ENCODE results near the gene EYS.

DNA sequence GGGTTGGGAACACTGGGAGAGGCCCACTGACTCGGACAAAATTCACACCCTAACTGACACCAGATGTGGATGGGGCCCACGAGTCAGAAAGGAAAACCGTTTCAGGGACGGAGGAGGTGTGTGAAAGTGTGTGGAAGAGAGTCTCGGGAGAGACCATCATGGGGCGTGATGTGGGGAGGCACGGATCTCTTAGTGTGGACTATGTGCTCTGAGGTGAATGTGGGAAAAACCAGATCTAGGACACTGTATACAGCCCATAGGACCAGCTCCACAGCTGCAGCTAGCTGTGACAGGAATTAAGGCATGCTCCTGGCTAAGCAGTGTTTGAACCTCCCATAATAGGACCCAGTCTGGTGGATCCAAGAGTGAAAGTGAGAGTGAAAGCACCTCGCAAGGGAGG lies 1380.1 kb downstream of the EYS start:
- TF ChIP-seq, protein P1, sequence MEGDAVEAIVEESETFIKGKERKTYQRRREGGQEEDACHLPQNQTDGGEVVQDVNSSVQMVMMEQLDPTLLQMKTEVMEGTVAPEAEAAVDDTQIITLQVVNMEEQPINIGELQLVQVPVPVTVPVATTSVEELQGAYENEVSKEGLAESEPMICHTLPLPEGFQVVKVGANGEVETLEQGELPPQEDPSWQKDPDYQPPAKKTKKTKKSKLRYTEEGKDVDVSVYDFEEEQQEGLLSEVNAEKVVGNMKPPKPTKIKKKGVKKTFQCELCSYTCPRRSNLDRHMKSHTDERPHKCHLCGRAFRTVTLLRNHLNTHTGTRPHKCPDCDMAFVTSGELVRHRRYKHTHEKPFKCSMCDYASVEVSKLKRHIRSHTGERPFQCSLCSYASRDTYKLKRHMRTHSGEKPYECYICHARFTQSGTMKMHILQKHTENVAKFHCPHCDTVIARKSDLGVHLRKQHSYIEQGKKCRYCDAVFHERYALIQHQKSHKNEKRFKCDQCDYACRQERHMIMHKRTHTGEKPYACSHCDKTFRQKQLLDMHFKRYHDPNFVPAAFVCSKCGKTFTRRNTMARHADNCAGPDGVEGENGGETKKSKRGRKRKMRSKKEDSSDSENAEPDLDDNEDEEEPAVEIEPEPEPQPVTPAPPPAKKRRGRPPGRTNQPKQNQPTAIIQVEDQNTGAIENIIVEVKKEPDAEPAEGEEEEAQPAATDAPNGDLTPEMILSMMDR (IDR thresholded peaks at IDR 0.05) = no peak
- TF ChIP-seq EZH2phosphoT487 (IDR thresholded peaks at IDR 0.05; ENCODE audit: borderline replicate concordance, low read depth) = no peak
- no peak for TF ChIP-seq FOSL2 (IDR thresholded peaks at IDR 0.05; ENCODE audit: borderline replicate concordance, low read depth)
- no peak for TF ChIP-seq EP300 (IDR thresholded peaks at IDR 0.05; ENCODE audit: borderline replicate concordance in 1 of 2, low read depth in 1 of 2, low read length in 1 of 2)
- no peak for TF ChIP-seq JUND (IDR thresholded peaks at IDR 0.05)
- TF ChIP-seq RAD21 (IDR thresholded peaks at IDR 0.05; ENCODE audit: low read length) = no peak

All from SK-N-SH (cell line).